H9 (cell line): ENCODE results near the gene PODNL1. TPM values are rescaled to one million over a fixed set of nuclear protein-coding genes. Genes with fewer than 3 reads are reported as not detected.

ENCODE experiments used
- DNase-seq: peaks from one replicate; pipeline ENCODE4 v3.0.0-alpha.2; 2017
- H2AFZ ChIP-seq: one replicate; pipeline ENCODE4 v1.6.1; 2013; ENCODE audit warnings: mild to moderate bottlenecking, low read length, control low read depth, moderate library complexity
- H2AK5ac ChIP-seq: 2 replicates; pipeline ENCODE4 v1.6.1; 2013; ENCODE audit warnings: low read length, control low read depth, mixed read lengths; ENCODE audit not compliant: insufficient read length
- H2BK120ac ChIP-seq: one replicate; pipeline ENCODE4 v1.6.1; 2013; ENCODE audit warnings: low read depth, mild to moderate bottlenecking, low read length, control low read depth, inconsistent platforms; ENCODE audit not compliant: poor library complexity, severe bottlenecking
- H2BK12ac ChIP-seq: 2 replicates; pipeline ENCODE4 v1.6.1; 2013; ENCODE audit warnings: low read length, control low read depth, mixed read lengths, low read depth; ENCODE audit not compliant: insufficient read length
- H2BK15ac ChIP-seq: 2 replicates; pipeline ENCODE4 v1.6.1; 2013; ENCODE audit warnings: low read depth, low read length, control low read depth
- H2BK20ac ChIP-seq: one replicate; pipeline ENCODE4 v1.6.1; 2013; ENCODE audit warnings: low read depth, mild to moderate bottlenecking, low read length, control low read depth, inconsistent platforms; ENCODE audit not compliant: poor library complexity, severe bottlenecking
- H2BK5ac ChIP-seq: 2 replicates; pipeline ENCODE4 v1.6.1; 2013; ENCODE audit warnings: low read length, control low read depth, mixed read lengths; ENCODE audit not compliant: insufficient read length
- H3K14ac ChIP-seq: 2 replicates; pipeline ENCODE4 v1.6.1; 2013; ENCODE audit warnings: low read length, control low read depth; ENCODE audit not compliant: insufficient read depth
- H3K18ac ChIP-seq: 2 replicates; pipeline ENCODE4 v1.6.1; 2013; ENCODE audit warnings: low read depth, mild to moderate bottlenecking, mixed read lengths, low read length, control low read depth; ENCODE audit not compliant: insufficient read length
- H3K23ac ChIP-seq: 2 replicates; pipeline ENCODE4 v1.6.1; 2013; ENCODE audit warnings: low read length, control low read depth, mixed read lengths, low read depth; ENCODE audit not compliant: insufficient read length
- H3K23me2 ChIP-seq: 2 replicates; pipeline ENCODE4 v1.6.1; 2013; ENCODE audit warnings: low read depth, mild to moderate bottlenecking, mixed read lengths, low read length, control low read depth; ENCODE audit not compliant: insufficient read length, poor library complexity, severe bottlenecking
- H3K27ac ChIP-seq: 2 replicates; pipeline ENCODE4 v1.5.1; 2013; ENCODE audit warnings: low read length, control low read depth, mixed read lengths, low read depth; ENCODE audit not compliant: insufficient read length
- H3K27me3 ChIP-seq: 2 replicates; pipeline ENCODE4 v1.6.1; 2013; ENCODE audit warnings: low read length, control low read depth, inconsistent platforms; ENCODE audit not compliant: insufficient read depth
- H3K4ac ChIP-seq: 2 replicates; pipeline ENCODE4 v1.6.1; 2013; ENCODE audit warnings: low read depth, mild to moderate bottlenecking, control low read depth, inconsistent platforms, low read length, moderate library complexity
- H3K4me1 ChIP-seq: 2 replicates; pipeline ENCODE4 v1.6.1; 2013; ENCODE audit warnings: low read length, control low read depth, inconsistent platforms; ENCODE audit not compliant: insufficient read depth
- H3K4me2 ChIP-seq: 2 replicates; pipeline ENCODE4 v1.6.1; 2013; ENCODE audit warnings: low read length, control low read depth, mixed read lengths; ENCODE audit not compliant: insufficient read length, insufficient read depth
- H3K56ac ChIP-seq: 2 replicates; pipeline ENCODE4 v1.6.1; 2013; ENCODE audit warnings: low read depth, mild to moderate bottlenecking, mixed read lengths, low read length, control low read depth; ENCODE audit not compliant: insufficient read length
- H3K79me1 ChIP-seq: 2 replicates; pipeline ENCODE4 v1.6.1; 2013; ENCODE audit warnings: low read depth, mild to moderate bottlenecking, moderate library complexity, low read length, control low read depth, inconsistent platforms; ENCODE audit not compliant: insufficient read depth, poor library complexity, severe bottlenecking
- H3K79me2 ChIP-seq: 2 replicates; pipeline ENCODE4 v1.6.1; 2013; ENCODE audit warnings: low read length, control low read depth, inconsistent platforms; ENCODE audit not compliant: insufficient read depth
- H3K9ac ChIP-seq: 2 replicates; pipeline ENCODE4 v1.6.1; 2013; ENCODE audit warnings: low read length, control low read depth, mixed read lengths; ENCODE audit not compliant: insufficient read length; ENCODE audit errors: extremely low read depth
- H3K9me3 ChIP-seq: one replicate; pipeline ENCODE4 v1.6.1; 2013; ENCODE audit warnings: low read depth, low read length, inconsistent platforms; ENCODE audit not compliant: control insufficient read depth
- H3T11ph ChIP-seq: one replicate; pipeline ENCODE4 v1.6.1; 2013; ENCODE audit warnings: mild to moderate bottlenecking, low read length, control low read depth, inconsistent platforms
- H4K20me1 ChIP-seq: one replicate; pipeline ENCODE4 v1.6.1; 2013; ENCODE audit not compliant: control insufficient read depth, insufficient read length, insufficient read depth
- H4K5ac ChIP-seq: 2 replicates; pipeline ENCODE4 v1.6.1; 2013; ENCODE audit warnings: low read depth, mild to moderate bottlenecking, mixed read lengths, low read length, control low read depth; ENCODE audit not compliant: insufficient read length
- H4K8ac ChIP-seq: replicated peaks from 2 replicates; pipeline ENCODE4 v1.6.1; 2013; ENCODE audit warnings: low read length, control low read depth, mixed read lengths, low read depth; ENCODE audit not compliant: insufficient read length
- H4K91ac ChIP-seq: 2 replicates; pipeline ENCODE4 v1.6.1; 2013; ENCODE audit warnings: low read depth, mild to moderate bottlenecking, moderate library complexity, mixed read lengths, low read length, control low read depth; ENCODE audit not compliant: insufficient read length
- H3K27ac Mint-ChIP-seq, 3 experiments: 2 replicates in 2 of 3; 3 replicates in 1 of 3; pipeline ENCODE4 v1.8.0; 2020 to 2021; ENCODE audit warnings: mixed read lengths in 3 of 3, mild to moderate bottlenecking in 1 of 3, moderate library complexity in 1 of 3
- H3K27me3 Mint-ChIP-seq: 2 replicates; pipeline ENCODE4 v1.8.0; 2021; ENCODE audit warnings: low read depth, mild to moderate bottlenecking, moderate library complexity, mixed read lengths
- H3K36me3 Mint-ChIP-seq, 3 experiments: 2 replicates in 2 of 3; 3 replicates in 1 of 3; pipeline ENCODE4 v1.8.0; 2020 to 2021; ENCODE audit warnings: low read depth in 3 of 3, mixed read lengths in 3 of 3; ENCODE audit not compliant: insufficient read depth in 1 of 3
- H3K4me1 Mint-ChIP-seq, 2 experiments: 2 replicates each; pipeline ENCODE4 v1.8.0; 2020; ENCODE audit warnings: mixed read lengths in 2 of 2
- H3K4me3 Mint-ChIP-seq, 2 experiments: 2 replicates in 1 of 2; 3 replicates in 1 of 2; pipeline ENCODE4 v1.8.0; 2020 to 2021; ENCODE audit warnings: mild to moderate bottlenecking in 2 of 2, mixed read lengths in 2 of 2, moderate library complexity in 1 of 2
- H3K9me3 Mint-ChIP-seq, 2 experiments: 2 replicates in 1 of 2; 3 replicates in 1 of 2; pipeline ENCODE4 v1.8.0; 2020; ENCODE audit warnings: mild to moderate bottlenecking in 2 of 2, mixed read lengths in 2 of 2, moderate library complexity in 1 of 2
- CTCF ChIP-seq: fragments of 200-600 bp; sonication (generic); conservative IDR thresholded peaks from 3 replicates; pipeline ENCODE4 v1.8.0; 2021; ENCODE audit warnings: antibody characterized with exemption, mild to moderate bottlenecking
- WGBS: extraction: QIAGEN DNeasy Blood & Tissue Kit; methylation state at CpG from one replicate; pipeline ENCODE4 v1.1.7; 2013; ENCODE audit warnings: missing lambda C conversion rate, low lambda C conversion rate, mixed read lengths; ENCODE audit not compliant: insufficient read length; ENCODE audit errors: extremely low coverage; 5-methylcytosine and 5-hydroxymethylcytosine counted together
- total RNA-seq: library from RNA; stranded (reverse); gene quantifications from 2 replicates; pipeline ENCODE4 v1.2.1, GENCODE V29; 2021

PODNL1 gene
- total RNA-seq, 1 experiment from 2014 or later, result 0.68 TPM

- peaks cover 0 to 8% (median 7%) of the 10 kb centered on the region in 3 experiments; a peak in 5 of 7 replicates for H3K36me3 Mint-ChIP-seq
- H4K20me1 ChIP-seq, result no peaks in the 10 kb centered on the region
- H2BK15ac ChIP-seq, result no peak overlapping the region
- H2AFZ ChIP-seq, result no peak overlapping the region
- H2BK5ac ChIP-seq, result no peak overlapping the region
- TF ChIP-seq CTCF, result no peak
- no peak overlapping the region for H3K18ac ChIP-seq
- no peak overlapping the region for H4K8ac ChIP-seq
- H3K14ac ChIP-seq, result no peak overlapping the region
- H4K5ac ChIP-seq, result no peak overlapping the region
- WGBS, result no CpG with 5 or more reads among the region's 15 CpGs
- H3K4ac ChIP-seq, result no peak overlapping the region
- H3K4me1 ChIP-seq, result peaks cover 3% of the 10 kb centered on the region; the same call in 1 of the 2 replicates
- no peak overlapping the region for H2BK120ac ChIP-seq
- no peaks in the 10 kb centered on the region; a peak in 1 of 5 replicates for H3K9me3 Mint-ChIP-seq
- no peak overlapping the region for H2BK12ac ChIP-seq
- H2BK20ac ChIP-seq, result no peak overlapping the region
- no peaks in the 10 kb centered on the region for H3K27me3 Mint-ChIP-seq
- H3K27ac Mint-ChIP-seq, result no peak overlapping the region
- H3K56ac ChIP-seq, result no peak overlapping the region
- no peak overlapping the region for H3K23ac ChIP-seq
- no peaks in the 10 kb centered on the region for H3K23me2 ChIP-seq
- no peak for DNase-seq
- no peak overlapping the region for H3T11ph ChIP-seq
- no peaks in the 10 kb centered on the region for H3K9me3 ChIP-seq
- no peaks in the 10 kb centered on the region for H3K27me3 ChIP-seq
- peaks cover 42 to 54% of the 10 kb centered on the region in 2 experiments for H3K4me1 Mint-ChIP-seq
- no peak overlapping the region for H3K27ac ChIP-seq
- H3K4me2 ChIP-seq, result no peak overlapping the region
- no peaks in the 10 kb centered on the region for H3K79me1 ChIP-seq
- no peaks in the 10 kb centered on the region for H3K79me2 ChIP-seq
- no peak overlapping the region for H3K4me3 Mint-ChIP-seq
- no peak overlapping the region for H4K91ac ChIP-seq
- no peak overlapping the region for H2AK5ac ChIP-seq
- no peak overlapping the region for H3K9ac ChIP-seq
Observed at GRCh38 chr19:13984186-13984585, 46.0 kb upstream of the PODNL1 start.
